ENCODE data around the gene IFT20. TPM values are rescaled to one million over a fixed set of nuclear protein-coding genes. Genes with fewer than 3 reads are reported as not detected.
"Not testable (repeated sequence)": the region's sequence is repeated elsewhere in the genome, so short reads cannot be mapped to it uniquely, and the experiment has no call there.

Gene IFT20
- total and polyA plus RNA-seq, 2 donors (not counting 3 experiments of a cell fraction or from before 2014, with no cell fraction given): 26.5 to 45.0 TPM

GRCh38 chr17:28338769-28339212 lies 3.5 kb upstream of the IFT20 start:
- H3K9me3 ChIP-seq (replicated peaks; ENCODE audit: control insufficient read depth, insufficient read depth, low read length); H3K27me3 ChIP-seq (ENCODE audit: control insufficient read depth in 2 of 2, insufficient read depth in 2 of 2, low read length in 2 of 2); H4K20me1 ChIP-seq (replicated peaks; ENCODE audit: control insufficient read depth, extremely low read depth, insufficient read depth, low read length); FAIRE-seq; dilution Hi-C loops (cut with MboI; ENCODE audit: extremely low pct_ligation_motif_present, low sequenced_read_pairs); BruUV-seq (replicated peaks); H3K4me3 ChIP-seq (replicated peaks in 1 of 3; ENCODE audit: insufficient read depth in 1 of 3, low read depth in 1 of 3, low read length in 3 of 3); DNase-seq (ENCODE audit: low read depth, low spot score); H2AFZ ChIP-seq (ENCODE audit: low read depth, low read length); H3K9me1 ChIP-seq (replicated peaks; ENCODE audit: control insufficient read depth, extremely low read depth, insufficient read depth, low read length): not testable (repeated sequence)
- ChIA-PET CTCF (interaction anchor here (2.6 kb wide), 2 partner anchors 8 to 78 kb away, joined by 10 to 18 read pairs; no protein-coding TSS in a partner anchor), POLR2A (interaction anchor here (0.7 kb wide), 1 partner anchor 15 kb away, joined by 3 read pairs; no protein-coding TSS in a partner anchor)
- peak overlapping the region; percentile 86 for H3K27ac ChIP-seq (ENCODE audit: insufficient read depth, low read depth, low read length)
- peaks cover 48% of the 10 kb centered on the region for H3K79me2 ChIP-seq (ENCODE audit: control insufficient read depth, insufficient read depth, low read length)
- peak overlapping the region; percentile 17 for H3K9ac ChIP-seq (replicated peaks; ENCODE audit: extremely low read depth, insufficient read depth, low read length)
- H3K4me1 ChIP-seq (ENCODE audit: control insufficient read depth, extremely low read depth, insufficient read depth, low read length): peaks cover 39% of the 10 kb centered on the region
- peak overlapping the region; percentile 65 for H3K4me2 ChIP-seq (ENCODE audit: insufficient read depth, low read length)
- intact Hi-C loops (cut with micrococcal nuclease): loop anchor here (5.0 kb wide), 1 partner anchor 296 kb away; the partner anchor contains the start of gene NLK
- H3K36me3 ChIP-seq (ENCODE audit: control insufficient read depth in 2 of 2, extremely low read depth in 1 of 2, insufficient read depth in 2 of 2, low read length in 2 of 2): peaks cover 14 to 39% of the 10 kb centered on the region in 2 experiments

GRCh38 chr17:28338056-28338768 lies 2.9 kb upstream of the IFT20 start:
- BruUV-seq (replicated peaks): no TSS peak
- peak overlapping the region; percentile 72 for H3K9ac ChIP-seq (replicated peaks; ENCODE audit: extremely low read depth, insufficient read depth, low read length)
- intact Hi-C loops (cut with micrococcal nuclease): loop anchor here (5.0 kb wide), 1 partner anchor 296 kb away; the partner anchor contains the start of gene NLK

More at GRCh38 chr17:28338056-28338768, 2.9 kb upstream of the IFT20 start:
- Histone ChIP-seq H3K4me1 (ENCODE audit: control insufficient read depth, extremely low read depth, insufficient read depth, low read length) (peaks cover 40% of the 10 kb centered on the region), H3K79me2 (ENCODE audit: control insufficient read depth, insufficient read depth, low read length) (peaks cover 48% of the 10 kb centered on the region), H3K9me1 (replicated peaks; ENCODE audit: control insufficient read depth, extremely low read depth, insufficient read depth, low read length) (no peaks in the 10 kb centered on the region), H2AFZ (ENCODE audit: low read depth, low read length) (no peak overlapping the region), H3K27ac (ENCODE audit: insufficient read depth, low read depth, low read length) (peak overlapping the region; percentile 86), H3K36me3 (ENCODE audit: control insufficient read depth in 2 of 2, extremely low read depth in 1 of 2, insufficient read depth in 2 of 2, low read length in 2 of 2) (peaks cover 11 to 34% of the 10 kb centered on the region in 2 experiments), H4K20me1 (replicated peaks; ENCODE audit: control insufficient read depth, extremely low read depth, insufficient read depth, low read length) (no peaks in the 10 kb centered on the region), H3K9me3 (replicated peaks; ENCODE audit: control insufficient read depth, insufficient read depth, low read length) (no peaks in the 10 kb centered on the region), H3K4me3 (replicated peaks in 1 of 3; ENCODE audit: insufficient read depth in 1 of 3, low read depth in 1 of 3, low read length in 3 of 3) (peak overlapping the region in 1 of 3 experiments; percentile 46), H3K27me3 (ENCODE audit: control insufficient read depth in 2 of 2, insufficient read depth in 2 of 2, low read length in 2 of 2) (no peaks in the 10 kb centered on the region), H3K4me2 (ENCODE audit: insufficient read depth, low read length) (peak overlapping the region; percentile 65)
- POLR2A ChIA-PET: interaction anchor here (0.7 kb wide), 1 partner anchor 16 kb away, joined by 3 read pairs; no protein-coding TSS in a partner anchor
- DNase-seq (ENCODE audit: low read depth, low spot score) (peak; percentile 83), FAIRE-seq (peak; percentile 92)
- dilution Hi-C loops (cut with MboI; ENCODE audit: extremely low pct_ligation_motif_present, low sequenced_read_pairs): no loop called here
- CTCF ChIA-PET: interaction anchor here (2.6 kb wide), 2 partner anchors 9 to 78 kb away, joined by 10 to 18 read pairs; no protein-coding TSS in a partner anchor
- TF ChIP-seq FOS (IDR thresholded peaks at IDR 0.05; ENCODE audit: borderline replicate concordance, insufficient read depth, low read length) (no peak), MAX (IDR thresholded peaks at IDR 0.05; ENCODE audit: insufficient read depth, insufficient read length) (no peak), POLR2AphosphoS5 (IDR thresholded peaks at IDR 0.05; ENCODE audit: insufficient read depth, low read depth, low read length) (peak; percentile 23)

All from endothelial cell of umbilical vein (primary cell).